Esophagus muscularis mucosa (tissue), 4 donors: ENCODE measurements around the gene BRD1.

ENCODE experiments used
- CTCF ChIP-seq, 3 experiments: fragments of 200-600 bp in 2 of 3; fragments of 450-650 bp in 1 of 3; sonication (generic) in 2 of 3; IDR thresholded peaks; one replicate each; pipeline ENCODE4 v1.5.1; 2017 to 2019; ENCODE audit warnings: antibody characterized with exemption in 3 of 3, mild to moderate bottlenecking in 2 of 3, moderate library complexity in 1 of 3
- EP300 ChIP-seq: sonication (generic); formaldehyde crosslinking; IDR thresholded peaks from one replicate; pipeline ENCODE4 v1.6.1; 2017; ENCODE audit warnings: antibody characterized with exemption
- POLR2A ChIP-seq: fragments of 450-650 bp; IDR thresholded peaks from one replicate; pipeline ENCODE4 v1.6.1; 2017; ENCODE audit warnings: antibody characterized with exemption, moderate library complexity, mild to moderate bottlenecking, low read depth
- POLR2AphosphoS5 ChIP-seq, 2 donors: sonication (generic); formaldehyde crosslinking; IDR thresholded peaks; one replicate each; pipeline ENCODE4 v1.6.1; 2017; ENCODE audit warnings: antibody characterized with exemption in 2 of 2

- TF ChIP-seq POLR2A (no peak), CTCF (IDR thresholded peaks at IDR 0.05) (no peak), POLR2AphosphoS5 (IDR thresholded peaks at IDR 0.05) (no peak), EP300 (no peak)
Observed at GRCh38 chr22:49754696-49755630, 72.7 kb downstream of the BRD1 start.
